Anterior cingulate cortex (tissue), 58 donors: ENCODE results near the gene ZNF723.
"Not testable (repeated sequence)": the region's sequence is repeated elsewhere in the genome, so short reads cannot be mapped to it uniquely, and the experiment has no call there.

Experiments used
- DNase-seq, 58 donors: peaks; one replicate each; lab custom pipeline; 2025; lab: John Stamatoyannopoulos, UW

ZNF723 gene

DNA sequence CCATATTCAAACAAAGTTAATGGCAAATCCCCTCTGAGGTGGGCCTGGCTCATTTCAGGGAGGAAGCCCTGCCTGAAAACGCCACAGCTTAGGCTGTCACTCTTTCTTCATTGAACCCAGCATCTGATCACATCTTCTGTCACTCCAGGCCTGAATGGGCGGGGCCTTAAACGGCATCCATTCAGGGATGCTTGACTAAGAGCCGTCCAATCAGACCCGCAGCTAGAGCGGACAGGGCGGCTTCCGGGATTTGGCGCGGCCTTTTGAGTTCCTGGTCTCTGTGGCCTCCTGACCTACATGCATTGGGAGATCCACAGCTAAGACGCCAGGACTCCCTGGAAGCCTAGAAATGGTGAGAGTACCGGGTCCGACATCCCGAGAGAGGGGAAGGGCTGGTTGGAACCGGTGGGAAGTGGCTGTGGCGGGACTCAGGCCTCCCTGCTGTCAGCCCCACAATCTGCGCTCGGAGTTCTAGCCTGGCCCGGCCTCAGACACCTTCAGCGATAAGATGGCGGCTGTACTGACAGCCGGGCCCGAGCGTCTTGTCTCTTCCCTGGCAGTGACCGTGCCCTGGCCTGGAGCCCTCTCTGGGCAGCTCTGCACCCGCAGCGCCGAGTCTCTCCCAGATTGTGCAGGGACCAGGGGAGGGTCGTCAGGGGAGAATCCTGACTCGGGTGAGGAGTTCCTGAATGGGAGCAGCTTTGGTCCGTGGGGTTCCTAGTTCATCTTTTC, at the start of gene ZNF723:
Gene ZNF723 (plus strand): TSS at position 261 of the 732 bp plus-strand sequence. CDS start 89 bp downstream, at position 350.
- no peak for DNase-seq

DNA sequence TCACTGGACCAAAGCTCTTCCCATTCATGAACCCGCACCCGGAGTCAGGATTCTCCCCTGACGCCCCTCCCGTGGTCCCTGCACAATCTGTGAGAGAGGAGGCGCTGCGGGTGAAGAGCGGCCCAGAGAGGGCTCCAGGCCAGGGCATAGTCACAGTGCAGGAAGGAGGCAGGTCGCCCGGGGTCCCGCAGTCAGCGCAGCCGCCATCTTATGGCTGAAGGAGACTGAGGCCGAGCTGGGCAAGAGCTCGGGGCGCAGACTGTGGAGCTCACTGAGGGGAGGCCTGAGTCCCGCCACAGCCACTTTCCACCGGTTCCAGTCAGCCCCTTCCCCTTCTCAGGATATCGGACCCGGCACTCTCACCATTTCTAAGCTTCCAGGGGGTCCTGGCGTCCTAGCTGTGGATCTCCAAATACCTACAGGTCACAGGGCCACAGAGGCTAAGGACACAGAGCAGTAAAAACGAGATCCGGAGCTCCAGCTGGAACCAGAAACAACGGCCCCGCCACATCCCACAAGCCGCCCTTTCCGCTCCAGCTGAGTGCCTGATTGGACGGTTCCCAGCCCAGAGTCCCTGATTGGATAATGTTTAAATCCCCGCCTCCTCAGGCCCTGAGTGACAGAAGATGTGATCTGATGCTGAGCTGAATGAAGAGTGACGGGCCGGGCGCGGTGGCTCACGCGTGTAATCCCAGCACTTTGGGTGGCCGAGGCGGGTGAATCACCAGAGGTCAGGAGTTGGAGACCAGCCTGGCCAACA, 48.3 kb upstream of the ZNF723 start, which contains the start of gene ZNF99:
Gene ZNF99 (minus strand): TSS at position 501 of the 760 bp plus-strand sequence. CDS start 135 bp downstream, at position 366.
- DNase-seq: peak in 56 of 58 donors; percentile 0 to 85 (median 44)

DNA sequence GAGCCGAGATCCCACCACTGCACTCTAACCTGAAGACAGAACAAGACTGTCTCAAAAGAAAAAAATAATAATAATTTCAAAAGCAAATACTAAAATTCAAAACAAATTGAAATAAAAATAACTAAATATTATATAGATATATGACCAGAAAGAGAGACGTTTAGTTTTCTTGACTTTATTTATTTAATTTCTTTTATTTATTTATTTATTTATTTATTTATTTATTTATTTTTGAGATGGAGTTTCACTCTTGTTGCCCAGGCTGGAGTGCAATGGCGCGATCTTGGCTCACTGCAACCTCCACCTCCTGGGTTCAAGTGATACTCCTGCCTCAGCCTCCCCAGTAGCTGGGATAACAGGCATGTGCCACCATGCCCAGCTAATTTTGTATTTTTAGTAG, 39.2 kb upstream of the ZNF723 start:
- not testable (repeated sequence) for DNase-seq

DNA sequence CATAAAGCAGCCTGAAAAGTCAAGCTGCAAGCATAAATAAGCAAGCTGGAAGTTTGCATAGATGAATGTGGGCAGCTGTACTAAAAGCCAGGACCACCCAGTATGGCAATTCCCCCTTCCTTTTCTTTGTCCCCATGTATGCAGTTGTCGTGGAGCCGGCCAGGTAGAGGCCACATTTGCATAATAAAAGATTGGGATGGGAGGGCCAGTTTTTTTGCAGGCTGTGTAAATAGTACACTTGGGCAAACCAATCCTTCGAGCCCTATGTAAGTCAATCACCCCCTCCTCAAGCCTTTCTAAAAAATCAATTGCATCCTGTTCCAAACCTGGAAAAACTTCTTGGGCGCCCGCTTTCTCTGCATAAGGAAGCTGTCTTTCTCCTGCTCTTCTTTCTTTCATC, 35.1 kb upstream of the ZNF723 start:
- DNase-seq: no peak

DNA sequence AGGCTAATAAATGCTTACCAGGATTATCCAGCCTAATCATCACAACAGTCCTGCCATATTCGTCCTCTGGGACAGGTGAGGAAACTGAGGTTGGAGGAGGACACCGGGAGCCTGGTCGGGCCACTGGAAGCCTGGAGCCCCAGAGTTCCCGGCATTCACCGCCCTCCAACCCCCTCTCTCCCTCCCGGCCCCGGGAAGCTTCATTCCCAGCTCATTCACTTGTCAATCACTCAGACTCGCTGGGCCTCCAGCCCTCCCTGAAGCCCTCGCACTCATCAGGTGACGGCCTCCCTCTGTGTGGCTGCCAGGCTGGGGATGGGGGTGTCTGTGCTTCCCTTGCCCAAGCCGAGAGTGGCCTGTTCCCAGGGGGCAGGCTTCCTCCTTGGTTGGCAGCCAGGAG, 25.7 kb upstream of the ZNF723 start:
- DNase-seq: no peak

DNA sequence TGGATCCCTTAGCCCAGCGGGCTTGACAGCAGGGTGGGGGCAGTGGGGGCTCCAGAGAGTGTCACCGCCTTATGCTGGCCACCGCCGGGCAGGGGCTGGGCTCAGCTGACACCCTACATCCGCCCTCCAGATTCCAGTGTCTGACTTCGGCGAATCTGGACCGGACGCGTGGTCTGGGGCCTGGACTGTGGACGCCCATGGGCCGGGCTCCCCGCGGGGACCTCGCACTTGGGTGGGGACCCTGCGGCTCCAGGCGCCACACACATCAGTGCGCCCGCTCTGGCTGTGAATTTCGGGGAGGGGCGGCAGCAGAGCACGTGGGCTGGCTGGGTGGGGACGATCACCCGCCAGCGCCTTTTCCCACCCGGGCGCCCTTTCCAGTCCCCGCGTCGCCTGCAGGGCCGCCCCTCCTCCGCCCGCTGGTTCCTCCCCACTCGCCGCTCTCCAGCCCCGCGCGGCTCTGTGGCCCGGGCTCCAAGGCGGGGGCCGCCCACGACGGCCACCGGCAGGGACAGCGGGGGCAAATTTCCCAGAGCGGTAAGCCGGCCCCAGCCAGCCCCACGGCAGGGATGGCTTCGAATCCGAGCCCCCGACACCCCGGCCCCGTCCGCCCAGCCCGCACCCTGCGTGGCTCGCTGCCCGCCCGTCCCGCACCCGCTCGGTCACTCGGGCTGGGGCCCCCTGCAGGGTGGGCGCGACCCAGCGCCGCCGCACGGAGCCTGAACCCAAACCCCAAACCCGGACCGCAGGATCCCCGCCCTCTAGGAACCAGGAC, 24.8 kb upstream of the ZNF723 start:
- DNase-seq: no peak

DNA sequence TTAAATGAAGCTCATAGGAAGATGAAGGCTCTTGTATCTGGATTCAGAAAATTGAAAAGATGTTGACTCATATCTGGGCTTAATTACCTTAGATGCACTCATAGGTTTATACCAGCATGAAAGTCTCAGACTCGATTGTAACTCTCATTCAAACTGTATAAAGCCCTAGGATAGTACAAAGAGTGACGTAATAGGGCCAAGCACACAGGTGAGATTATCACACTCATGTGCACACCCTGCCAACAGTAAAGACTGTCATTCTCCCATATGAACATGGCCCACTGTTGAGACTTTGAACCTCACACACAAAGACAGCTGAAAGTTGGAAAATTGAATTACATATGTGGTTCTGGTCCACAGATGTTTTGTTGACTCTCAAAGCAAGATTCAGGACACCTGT, 18.0 kb upstream of the ZNF723 start:
- no peak for DNase-seq

DNA sequence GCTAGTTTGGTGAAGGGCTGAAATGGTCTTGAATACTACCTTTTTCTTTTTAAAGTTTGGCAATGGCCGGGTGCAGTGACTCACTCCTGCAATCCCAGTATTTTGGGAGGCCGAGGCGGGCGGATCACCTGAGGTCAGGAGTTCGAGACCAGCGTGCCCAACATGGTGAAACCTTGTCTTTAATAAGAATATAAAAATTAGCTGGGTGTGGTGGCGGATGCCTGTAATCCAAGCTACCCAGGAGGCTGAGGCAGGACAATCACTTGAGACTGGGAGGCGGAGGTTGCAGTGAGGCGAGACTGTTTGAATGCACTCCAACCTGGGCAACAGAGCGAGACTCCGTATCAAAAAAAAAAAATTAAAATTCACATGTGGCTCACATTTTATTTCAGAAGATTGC, 880 bp upstream of the ZNF723 start:
- DNase-seq: no peak

DNA sequence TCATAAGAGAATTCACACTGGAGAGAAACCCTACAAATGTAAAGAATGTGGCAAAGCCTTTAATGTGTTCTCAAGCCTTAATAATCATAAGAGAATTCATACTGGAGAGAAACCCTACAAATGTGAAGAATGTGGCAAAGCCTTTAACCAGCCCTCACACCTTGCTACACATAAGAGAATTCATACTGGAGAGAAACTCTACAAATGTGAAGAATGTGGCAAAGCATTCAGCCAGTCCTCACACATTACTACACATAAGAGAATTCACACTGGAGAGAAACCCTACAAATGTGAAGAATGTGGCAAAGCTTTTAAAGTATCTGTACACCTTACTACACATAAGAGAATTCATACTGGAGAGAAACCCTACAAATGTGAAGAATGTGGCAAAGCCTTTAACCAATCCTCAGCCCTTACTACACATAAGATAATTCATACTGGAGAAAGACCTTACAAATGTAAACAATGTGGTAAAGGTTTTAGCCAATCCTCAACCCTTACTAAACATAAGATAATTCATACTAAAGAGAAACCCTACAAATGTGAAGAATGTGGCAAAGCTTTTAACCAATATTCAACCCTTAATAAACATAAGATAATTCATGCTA, 25.7 kb downstream of the ZNF723 start:
- DNase-seq: not testable (repeated sequence)

DNA sequence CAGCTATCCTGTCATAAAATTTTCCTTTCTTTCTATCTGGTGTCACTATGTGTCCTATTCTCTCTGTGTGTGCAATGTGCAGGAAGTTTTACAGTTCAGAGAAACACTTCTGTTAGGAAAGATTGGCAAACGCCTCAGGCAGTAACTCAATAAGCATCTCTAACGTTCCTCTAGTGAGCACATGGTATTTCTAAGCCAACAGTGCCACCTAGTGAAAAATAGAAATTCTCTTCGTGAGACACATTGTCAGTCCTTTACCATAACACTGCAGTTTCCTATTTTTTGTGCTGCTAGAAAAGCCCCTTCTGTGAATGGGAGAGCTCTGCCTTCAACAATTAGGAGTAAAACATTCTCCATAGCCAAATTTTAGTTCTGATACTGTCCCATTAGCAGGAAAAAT, 50.7 kb downstream of the ZNF723 start:
- DNase-seq: peak in 5 of 58 donors; percentile 0 to 48 (median 1)

DNA sequence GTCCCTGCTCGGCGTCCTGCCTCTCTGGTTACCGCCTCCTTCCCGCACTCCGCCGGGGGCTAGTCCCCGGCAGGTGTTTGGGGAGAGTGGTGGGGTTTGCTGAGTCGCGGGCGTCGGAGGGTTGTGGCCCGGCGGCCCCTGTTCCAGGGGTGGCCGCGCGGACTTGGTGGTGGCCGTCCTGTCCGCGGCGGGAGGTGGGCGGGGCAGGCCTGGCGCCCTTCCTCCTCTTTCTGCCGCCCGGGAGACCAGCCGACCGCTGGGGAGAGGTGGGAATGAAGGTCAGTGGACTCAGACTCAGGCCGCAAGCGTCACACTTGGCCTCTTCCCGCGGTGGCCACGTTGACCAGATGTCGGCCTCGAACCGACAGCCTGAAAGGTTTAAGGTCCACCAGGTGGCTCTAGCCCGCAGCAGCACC, 61.8 kb downstream of the ZNF723 start:
- no peak for DNase-seq

DNA sequence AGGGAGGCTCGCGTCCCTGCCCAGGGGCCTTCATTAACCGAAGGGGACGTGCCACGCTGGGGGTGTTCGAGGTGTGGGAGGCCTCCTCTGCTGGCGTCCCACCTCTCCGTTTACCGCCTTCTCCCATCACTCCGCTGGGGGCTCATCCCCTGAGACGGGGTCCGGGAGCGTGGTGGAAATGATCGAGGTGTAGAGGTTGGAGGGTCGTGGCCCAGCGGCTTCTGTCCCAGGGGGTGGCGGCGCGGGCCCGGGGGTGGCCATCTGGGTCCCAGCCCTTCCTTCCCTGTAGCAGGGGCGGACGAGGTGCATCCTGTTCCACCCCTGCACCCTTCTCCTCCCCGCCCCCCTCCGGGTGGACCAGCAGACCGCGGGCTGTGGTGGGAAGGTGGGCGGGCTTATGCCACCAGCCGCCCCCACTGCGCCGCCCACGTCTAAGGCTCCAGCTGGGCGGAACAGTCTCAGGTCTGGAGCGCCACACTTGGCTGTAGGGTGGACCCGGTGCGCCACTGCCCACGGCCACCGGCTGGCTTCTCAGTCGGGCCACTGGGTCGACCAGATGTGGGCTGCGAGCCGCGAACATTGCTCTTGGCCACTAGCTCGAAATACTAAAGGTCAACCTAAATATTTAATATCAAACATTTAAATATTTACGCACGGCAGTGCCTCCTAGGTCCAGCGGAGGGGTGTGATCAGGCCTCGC, 69.5 kb downstream of the ZNF723 start:
- DNase-seq: no peak
